Fibroblast of mammary gland (primary cell): ENCODE data around the gene PECR.

Source experiments
- DNase-seq: peaks from one replicate; pipeline ENCODE4 v3.0.0-alpha.2; 2010; ENCODE audit warnings: low read depth
- H3K4me3 ChIP-seq: 2 replicates; pipeline ENCODE4 v1.5.1; 2011; ENCODE audit warnings: low read depth, mild to moderate bottlenecking, low read length, moderate library complexity; ENCODE audit not compliant: control insufficient read depth
- CTCF ChIP-seq: conservative IDR thresholded peaks from 2 replicates; pipeline ENCODE4 v1.5.1; 2011; ENCODE audit warnings: low read depth, low read length, inconsistent platforms; ENCODE audit not compliant: control insufficient read depth, insufficient read depth

Gene PECR

GRCh38 chr2:216008387-216008786, 73.2 kb downstream of the PECR start:
- H3K4me3 ChIP-seq = no peak overlapping the region
- TF ChIP-seq CTCF = no peak
- no peak for DNase-seq

- H3K4me3 ChIP-seq = no peak overlapping the region
- no peak for TF ChIP-seq CTCF
- DNase-seq = peak; percentile 49
These were observed 75.4 kb downstream of the PECR start for GRCh38 chr2:216006164-216006663.

GRCh38 chr2:216004697-216005283, 76.8 kb downstream of the PECR start:
- H3K4me3 ChIP-seq = no peak overlapping the region
- no peak for TF ChIP-seq CTCF
- no peak for DNase-seq

DNA sequence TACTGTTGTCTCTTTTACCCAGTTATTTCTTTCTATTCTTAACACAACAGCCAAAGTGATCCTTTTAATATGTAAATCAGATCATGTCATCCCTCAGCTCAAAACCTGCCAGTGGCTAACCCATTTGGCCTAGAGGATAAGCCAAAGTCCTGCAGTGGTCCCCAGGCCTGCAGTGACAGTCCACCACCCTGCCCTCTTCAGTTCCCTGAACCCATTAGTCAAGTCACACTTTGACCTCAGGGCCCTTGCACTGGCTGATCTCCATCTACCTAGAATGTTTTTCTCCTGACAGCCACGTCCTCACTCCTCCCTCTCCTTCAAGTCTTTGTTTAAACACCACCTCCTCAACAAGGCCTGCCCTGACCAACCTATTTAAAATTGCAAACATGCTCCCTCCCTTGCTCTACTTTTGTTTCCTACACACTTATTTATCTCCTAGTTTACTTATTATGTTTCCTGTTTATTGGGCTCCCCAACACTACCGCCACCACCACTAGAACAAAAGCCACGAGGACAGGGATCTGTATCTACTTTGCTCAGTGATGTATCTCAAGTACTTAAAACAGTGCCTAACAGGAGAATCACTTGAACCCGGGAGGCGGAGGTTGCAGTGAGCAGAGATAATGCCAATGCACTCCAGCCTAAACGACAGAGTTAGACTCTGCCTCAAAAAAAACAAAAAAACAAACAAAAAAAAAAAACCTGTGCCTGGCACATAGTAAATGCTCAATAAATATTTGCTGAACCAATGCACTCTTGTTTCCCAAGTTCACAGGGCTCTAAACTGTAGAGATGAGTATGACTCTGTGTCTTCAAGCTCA, 77.5 kb downstream of the PECR start:
- no peak for DNase-seq
- no peak for TF ChIP-seq CTCF
- H3K4me3 ChIP-seq = no peak overlapping the region

GRCh38 chr2:216002693-216003092, 78.9 kb downstream of the PECR start:
- TF ChIP-seq CTCF = no peak
- H3K4me3 ChIP-seq = no peak overlapping the region
- no peak for DNase-seq

GRCh38 chr2:216002101-216002678, 79.4 kb downstream of the PECR start:
- DNase-seq = no peak
- TF ChIP-seq CTCF = no peak
- H3K4me3 ChIP-seq = no peak overlapping the region
